ENCODE results near the gene AHNAK.

DNA sequence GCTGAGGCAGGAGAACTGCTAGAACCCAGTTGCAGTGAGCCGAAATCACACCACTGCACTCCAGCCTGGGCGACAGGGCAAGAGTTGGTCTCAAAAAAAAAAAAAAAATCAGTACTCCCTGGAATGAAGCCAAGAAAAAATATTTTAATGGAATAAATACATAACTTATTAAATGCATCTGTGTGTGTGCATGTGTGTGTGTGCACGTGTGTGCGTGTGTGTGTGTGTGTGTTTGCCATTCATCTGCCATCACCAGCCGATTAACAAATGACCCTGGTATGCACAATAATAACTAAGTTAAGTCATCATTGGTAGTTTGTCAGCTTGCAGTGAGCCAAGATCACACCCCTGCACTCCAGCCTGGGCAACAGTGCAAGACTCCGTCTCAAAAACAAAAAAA, 162.8 kb downstream of the AHNAK start:
- TF ChIP-seq TAF1 (IDR thresholded peaks at IDR 0.05; ENCODE audit: borderline replicate concordance, low read depth, low read length) (no peak), POLR2A (IDR thresholded peaks at IDR 0.05; ENCODE audit: low read depth, low read length) (no peak), POLR2AphosphoS5 (IDR thresholded peaks at IDR 0.05; ENCODE audit: low read depth, low read length) (no peak)

Data from GM12892 (cell line).